HepG2 (cell line): ENCODE results near the gene TACO1. TPM values are rescaled to one million over a fixed set of nuclear protein-coding genes. Genes with fewer than 3 reads are reported as not detected.

Experiments used
- ARNT2 ChIP-seq: sonication (generic); formaldehyde crosslinking; IDR thresholded peaks from 2 replicates; pipeline ENCODE4 v1.8.0; 2022; ENCODE audit warnings: mild to moderate bottlenecking, low read depth, missing genetic modification reagents, moderate library complexity
- FIP1L1 ChIP-seq: fragments of 200-400 bp; formaldehyde crosslinking; IDR thresholded peaks from 2 replicates; pipeline ENCODE4 v1.6.1; 2018; ENCODE audit warnings: low read depth, mild to moderate bottlenecking, low read length, moderate library complexity, borderline replicate concordance; ENCODE audit not compliant: insufficient read depth
- FLYWCH1 ChIP-seq: sonication (generic); formaldehyde crosslinking; IDR thresholded peaks from 2 replicates; pipeline ENCODE4 v1.8.1; 2023; ENCODE audit warnings: mild to moderate bottlenecking, missing genetic modification reagents
- GZF1 ChIP-seq: sonication (generic); formaldehyde crosslinking; IDR thresholded peaks from 2 replicates; pipeline ENCODE4 v1.5.1; 2020; ENCODE audit warnings: mild to moderate bottlenecking, missing genetic modification reagents
- KDM4B ChIP-seq: sonication (generic); formaldehyde crosslinking; IDR thresholded peaks from 2 replicates; pipeline ENCODE4 v1.4.0; 2020; ENCODE audit warnings: missing genetic modification reagents
- KLF12 ChIP-seq: sonication (generic); formaldehyde crosslinking; IDR thresholded peaks from 2 replicates; pipeline ENCODE4 v1.4.0; 2020; ENCODE audit warnings: missing genetic modification reagents, borderline replicate concordance
- NFIC ChIP-seq: IDR thresholded peaks from 2 replicates; pipeline ENCODE4 v1.6.1; 2012; ENCODE audit warnings: mild to moderate bottlenecking, low read length, inconsistent platforms
- NFKBIZ ChIP-seq: IDR thresholded peaks from 2 replicates; pipeline ENCODE4 v1.6.1; 2018; ENCODE audit warnings: missing genetic modification reagents, missing compliant biosample characterization
- PBX2 ChIP-seq: IDR thresholded peaks from 2 replicates; pipeline ENCODE4 v1.6.1; 2016; ENCODE audit warnings: control low read depth
- SNAI1 ChIP-seq: sonication (generic); formaldehyde crosslinking; IDR thresholded peaks from 2 replicates; pipeline ENCODE4 v1.5.0; 2020; ENCODE audit warnings: mild to moderate bottlenecking, missing genetic modification reagents, borderline replicate concordance
- SOX6 ChIP-seq, 2 experiments: fragments of 450-650 bp in 1 of 2; sonication (generic) in 1 of 2; formaldehyde crosslinking in 1 of 2; IDR thresholded peaks; 2 replicates each; pipeline versions ENCODE4 v1.4.0 to v1.6.1; 2017 to 2020; ENCODE audit warnings: antibody characterized with exemption in 1 of 2, mild to moderate bottlenecking in 1 of 2, missing genetic modification reagents in 1 of 2
- SP4 ChIP-seq: sonication (generic); formaldehyde crosslinking; IDR thresholded peaks from 2 replicates; pipeline ENCODE4 v1.8.1; 2023; ENCODE audit warnings: mild to moderate bottlenecking, missing genetic modification reagents
- U2AF1 ChIP-seq: fragments of 200-400 bp; formaldehyde crosslinking; optimal IDR thresholded peaks from 2 replicates; pipeline ENCODE3; 2017; ENCODE audit warnings: mild to moderate bottlenecking, low read depth, low read length
- XBP1 ChIP-seq: sonication (generic); formaldehyde crosslinking; IDR thresholded peaks from 2 replicates; pipeline ENCODE4 v1.5.0; 2020; ENCODE audit warnings: missing genetic modification reagents
- ZBTB10 ChIP-seq: sonication (generic); formaldehyde crosslinking; IDR thresholded peaks from 2 replicates; pipeline ENCODE4 v1.4.0; 2020; ENCODE audit warnings: missing genetic modification reagents, borderline replicate concordance
- ZBTB43 ChIP-seq: sonication (generic); formaldehyde crosslinking; conservative IDR thresholded peaks from 2 replicates; pipeline ENCODE4 v1.4.0; 2020; ENCODE audit warnings: missing genetic modification reagents
- ZFP90 ChIP-seq: sonication (generic); formaldehyde crosslinking; IDR thresholded peaks from 2 replicates; pipeline ENCODE4 v1.8.0; 2022; ENCODE audit warnings: missing genetic modification reagents, mild to moderate bottlenecking, inconsistent platforms, borderline replicate concordance
- ZKSCAN5 ChIP-seq: sonication (generic); formaldehyde crosslinking; IDR thresholded peaks from 2 replicates; pipeline ENCODE4 v1.5.1; 2020; ENCODE audit warnings: mild to moderate bottlenecking, missing genetic modification reagents
- ZNF382 ChIP-seq: sonication (generic); formaldehyde crosslinking; IDR thresholded peaks from 2 replicates; pipeline ENCODE4 v1.5.0; 2020; ENCODE audit warnings: missing genetic modification reagents, mild to moderate bottlenecking, borderline replicate concordance
- ZNF44 ChIP-seq: sonication (generic); formaldehyde crosslinking; IDR thresholded peaks from 2 replicates; pipeline ENCODE4 v1.5.1; 2020; ENCODE audit warnings: mild to moderate bottlenecking, missing genetic modification reagents
- ZNF549 ChIP-seq: sonication (generic); formaldehyde crosslinking; IDR thresholded peaks from 2 replicates; pipeline ENCODE4 v1.5.0; 2020; ENCODE audit warnings: missing genetic modification reagents
- ZNF580 ChIP-seq: IDR thresholded peaks from 2 replicates; pipeline ENCODE4 v1.6.1; 2016; ENCODE audit warnings: low read depth, borderline replicate concordance
- ZNF598 ChIP-seq: sonication (generic); formaldehyde crosslinking; IDR thresholded peaks from 2 replicates; pipeline ENCODE4 v1.5.1; 2020; ENCODE audit warnings: mild to moderate bottlenecking, missing genetic modification reagents, borderline replicate concordance
- ZNF749 ChIP-seq: sonication (generic); formaldehyde crosslinking; IDR thresholded peaks from 2 replicates; pipeline ENCODE4 v1.8.0; 2022; ENCODE audit warnings: mild to moderate bottlenecking, missing genetic modification reagents, moderate library complexity, borderline replicate concordance
- polyA plus RNA-seq, 8 experiments: library from polyadenylated mRNA; depleted of rRNA in 3 of 8; stranded (reverse) in 7 of 8; unstranded in 1 of 8; fragments of >200 nt; fragmentation: Illumina TruSeq in 4 of 8; extraction: Trizol in 4 of 8; gene quantifications; 2 replicates each; pipeline versions ENCODE4 v1.2.1 to v1.2.3, GENCODE V29; 2011 to 2016; ENCODE audit warnings: low read depth in 4 of 8, missing spikeins in 1 of 8, mixed read lengths in 1 of 8; ENCODE audit not compliant: insufficient read depth in 1 of 8
- total RNA-seq, 5 experiments: library from RNA; depleted of rRNA; stranded (reverse); fragments of >200 nt; fragmentation: Illumina TruSeq; extraction: Trizol; gene quantifications; 2 replicates each; pipeline ENCODE4 v1.2.3, GENCODE V29; 2016; ENCODE audit warnings: low read depth in 1 of 5

TACO1 gene
- total and polyA plus RNA-seq, 2 of the 13 experiments (the other 11 are each of a cell fraction or from before 2014, with no cell fraction given), result 34.7 to 53.6 TPM

GRCh38 chr17:63621684-63622573 is 21.2 kb downstream of the TACO1 start, which contains the start of gene MAP3K3 (continued):
- TF ChIP-seq NFIC, result no peak
- TF ChIP-seq ZNF549 (CRISPR knock-in tag), result no peak; the same call in 1 of the 2 replicates
- TF ChIP-seq ZNF598 (CRISPR knock-in tag), result peak; percentile 99
- TF ChIP-seq SNAI1 (CRISPR knock-in tag), result peak; percentile 97; the same call in 1 of the 2 replicates
- no peak for TF ChIP-seq KLF12
- peak; percentile 83; the same call in 1 of the 2 replicates for TF ChIP-seq ZFP90 (CRISPR knock-in tag)
- no peak for TF ChIP-seq FLYWCH1
- TF ChIP-seq SOX6 (IDR thresholded peaks at IDR 0.05), result no peak
- peak; percentile 87 for TF ChIP-seq SOX6 (CRISPR knock-in tag; IDR thresholded peaks at IDR 0.05)
- no peak for TF ChIP-seq ZKSCAN5 (CRISPR knock-in tag)
- peak; percentile 64 for TF ChIP-seq GZF1 (CRISPR knock-in tag)
- peak; percentile 98 for TF ChIP-seq PBX2 (CRISPR knock-in tag)
- TF ChIP-seq ZNF580 (CRISPR knock-in tag), result peak; percentile 94; the same call in 1 of the 2 replicates
- 0 out of 2 replicates have a peak, but pooled peaks have one; percentile 22 for TF ChIP-seq ZBTB43 (CRISPR knock-in tag)
- 0 out of 2 replicates have a peak, but pooled peaks have one; percentile 19 for TF ChIP-seq NFKBIZ (CRISPR knock-in tag)
- peak; percentile 62; the same call in 1 of the 2 replicates for TF ChIP-seq ZNF749 (CRISPR knock-in tag)
- TF ChIP-seq FIP1L1, result no peak
- 0 out of 2 replicates have a peak, but pooled peaks have one; percentile 81 for TF ChIP-seq KDM4B (CRISPR knock-in tag)
- no peak for TF ChIP-seq ZNF382 (CRISPR knock-in tag)
- TF ChIP-seq U2AF1, result no peak
- peak; percentile 25; the same call in 1 of the 2 replicates for TF ChIP-seq ZNF44 (CRISPR knock-in tag)
- peak; percentile 93 for TF ChIP-seq SP4 (CRISPR knock-in tag)
- peak; percentile 87 for TF ChIP-seq ARNT2
- 0 out of 2 replicates have a peak, but pooled peaks have one; percentile 34 for TF ChIP-seq XBP1 (CRISPR knock-in tag)
- peak; percentile 29; the same call in 1 of the 2 replicates for TF ChIP-seq ZBTB10 (CRISPR knock-in tag)
